Brain microvascular endothelial cell (primary cell): Measurements from ENCODE around the gene ADGRB3.
"Not testable (repeated sequence)": the region's sequence is repeated elsewhere in the genome, so short reads cannot be mapped to it uniquely, and the experiment has no call there.

Experiments used
- DNase-seq: peaks from one replicate; pipeline ENCODE4 v3.0.0-alpha.2; 2020
- H3K27ac ChIP-seq: fragments of 250-450 bp; sonication (Bioruptor Pico); 2 replicates; pipeline ENCODE4 v1.5.1; 2020; ENCODE audit warnings: mild to moderate bottlenecking, moderate library complexity
- H3K27me3 ChIP-seq: fragments of 250-450 bp; sonication (Bioruptor Pico); replicated peaks from 2 replicates; pipeline ENCODE4 v1.5.1; 2020; ENCODE audit warnings: mild to moderate bottlenecking
- H3K36me3 ChIP-seq: fragments of 250-450 bp; sonication (Bioruptor Pico); replicated peaks from 2 replicates; pipeline ENCODE4 v1.5.1; 2020; ENCODE audit warnings: mild to moderate bottlenecking
- H3K4me3 ChIP-seq: 2 replicates; pipeline ENCODE4 v1.5.1; 2011; ENCODE audit warnings: low read depth, mild to moderate bottlenecking, control low read depth, low read length, moderate library complexity
- in situ Hi-C: cut with HindIII; loops from 2 replicates; pipeline ENCODE4 v1.10.0; 2017; ENCODE audit warnings: low sequenced_read_pairs, low pct_ligation_motif_present
- TF ChIP-seq, protein P1 (sequence below): IDR thresholded peaks from 2 replicates; pipeline ENCODE4 v1.5.1; 2011; ENCODE audit warnings: low read depth, mild to moderate bottlenecking, moderate library complexity, low read length, control low read depth, inconsistent platforms; ENCODE audit errors: missing control alignments

The ADGRB3 gene

DNA sequence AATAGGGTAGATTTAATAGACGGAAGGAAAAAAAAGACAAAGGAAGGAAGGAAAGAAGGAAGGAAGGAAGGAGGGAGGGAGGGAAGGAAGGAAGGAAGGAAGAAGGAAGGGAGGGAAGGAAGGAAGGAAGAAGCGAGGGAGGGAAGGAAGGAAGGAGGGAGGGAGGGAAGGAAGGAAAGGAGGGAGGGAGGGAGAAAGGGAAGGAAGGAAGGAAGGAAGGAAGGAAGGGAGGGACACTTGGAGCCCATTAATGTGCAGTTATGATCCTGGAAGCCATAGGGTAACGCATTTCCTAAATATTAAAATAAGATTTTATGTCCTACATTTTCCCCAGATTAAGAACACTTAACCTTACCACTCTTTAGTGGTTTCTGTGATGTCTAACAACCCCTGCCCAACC lies 465.7 kb downstream of the ADGRB3 start:
- no peaks in the 10 kb centered on the region for H3K36me3 ChIP-seq
- DNase-seq, result no peak
- no peak overlapping the region for H3K4me3 ChIP-seq
- in situ Hi-C loops, result no loop called here
- no peaks in the 10 kb centered on the region for H3K27me3 ChIP-seq
- no peak overlapping the region for H3K27ac ChIP-seq
- TF ChIP-seq, protein P1, sequence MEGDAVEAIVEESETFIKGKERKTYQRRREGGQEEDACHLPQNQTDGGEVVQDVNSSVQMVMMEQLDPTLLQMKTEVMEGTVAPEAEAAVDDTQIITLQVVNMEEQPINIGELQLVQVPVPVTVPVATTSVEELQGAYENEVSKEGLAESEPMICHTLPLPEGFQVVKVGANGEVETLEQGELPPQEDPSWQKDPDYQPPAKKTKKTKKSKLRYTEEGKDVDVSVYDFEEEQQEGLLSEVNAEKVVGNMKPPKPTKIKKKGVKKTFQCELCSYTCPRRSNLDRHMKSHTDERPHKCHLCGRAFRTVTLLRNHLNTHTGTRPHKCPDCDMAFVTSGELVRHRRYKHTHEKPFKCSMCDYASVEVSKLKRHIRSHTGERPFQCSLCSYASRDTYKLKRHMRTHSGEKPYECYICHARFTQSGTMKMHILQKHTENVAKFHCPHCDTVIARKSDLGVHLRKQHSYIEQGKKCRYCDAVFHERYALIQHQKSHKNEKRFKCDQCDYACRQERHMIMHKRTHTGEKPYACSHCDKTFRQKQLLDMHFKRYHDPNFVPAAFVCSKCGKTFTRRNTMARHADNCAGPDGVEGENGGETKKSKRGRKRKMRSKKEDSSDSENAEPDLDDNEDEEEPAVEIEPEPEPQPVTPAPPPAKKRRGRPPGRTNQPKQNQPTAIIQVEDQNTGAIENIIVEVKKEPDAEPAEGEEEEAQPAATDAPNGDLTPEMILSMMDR, result no peak

DNA sequence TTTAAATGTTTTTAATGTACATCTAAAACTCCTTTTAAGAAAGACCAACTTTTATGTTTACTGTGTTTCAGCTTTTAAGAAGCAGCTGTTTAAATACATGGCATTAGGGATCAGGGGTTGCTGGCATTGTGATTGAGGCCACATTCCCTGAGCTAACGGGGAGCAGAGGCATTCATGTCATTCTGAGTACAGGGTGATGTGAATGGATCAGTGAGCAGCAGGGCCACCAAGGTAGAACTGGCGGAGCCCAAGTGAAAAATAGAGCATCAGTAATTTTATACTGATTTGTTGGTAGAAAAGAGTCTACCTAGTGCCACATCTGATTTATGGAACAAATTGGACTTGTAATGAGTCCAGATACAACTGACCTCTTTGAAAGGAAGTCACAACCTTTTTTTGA lies 467.3 kb downstream of the ADGRB3 start:
- in situ Hi-C loops, result no loop called here
- H3K27me3 ChIP-seq, result no peaks in the 10 kb centered on the region
- H3K27ac ChIP-seq, result no peak overlapping the region
- H3K36me3 ChIP-seq, result no peaks in the 10 kb centered on the region
- no peak overlapping the region for H3K4me3 ChIP-seq
- TF ChIP-seq, protein P1, result no peak
- DNase-seq, result no peak

DNA sequence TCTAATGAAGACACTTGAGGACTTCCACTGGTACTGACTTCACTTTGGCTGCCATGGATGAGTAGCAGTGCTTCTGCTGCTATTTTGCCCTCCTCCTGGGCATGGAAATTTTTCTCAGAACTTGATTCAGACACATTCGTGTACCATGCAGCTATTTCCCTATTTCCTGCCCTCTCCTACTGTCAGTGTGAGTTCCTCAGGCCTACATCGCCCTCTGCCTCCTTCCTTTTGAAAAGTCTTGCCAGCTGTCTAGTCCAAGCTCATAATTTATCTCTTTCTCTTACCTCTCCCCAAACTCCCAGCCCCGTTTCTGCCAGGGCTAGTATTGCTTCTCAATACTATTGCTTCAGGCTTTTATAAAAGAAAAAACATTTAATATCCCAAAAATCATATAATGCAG lies 470.2 kb downstream of the ADGRB3 start:
- in situ Hi-C loops, result no loop called here

DNA sequence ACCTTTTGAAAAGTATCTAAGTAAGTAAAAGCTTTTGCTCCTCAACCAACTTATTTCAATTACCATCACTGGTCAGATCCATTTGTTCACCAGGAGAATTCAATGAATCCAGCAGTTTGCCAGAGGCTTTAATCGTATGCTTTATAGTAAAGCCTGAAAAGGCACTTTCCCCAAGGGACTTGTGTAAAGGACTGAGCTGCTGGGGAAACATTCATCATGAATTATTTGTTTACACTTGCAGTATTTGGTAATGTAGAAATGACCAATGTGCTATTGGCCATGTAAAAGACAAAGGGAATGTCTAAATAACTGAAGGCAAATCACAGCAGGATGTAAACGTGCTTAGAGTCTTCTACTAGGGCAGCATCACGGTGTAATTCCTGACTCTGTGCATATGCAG lies 471.4 kb downstream of the ADGRB3 start:
- in situ Hi-C loops, result no loop called here
- Histone ChIP-seq H3K36me3 (no peaks in the 10 kb centered on the region), H3K27me3 (no peaks in the 10 kb centered on the region), H3K27ac (no peak overlapping the region), H3K4me3 (no peak overlapping the region)
- no peak for DNase-seq
- TF ChIP-seq, protein P1, result no peak

More for the DNA sequence above, 470.2 kb downstream of the ADGRB3 start:
- peak; percentile 11 for DNase-seq
- Histone ChIP-seq H3K27ac (no peak overlapping the region), H3K36me3 (no peaks in the 10 kb centered on the region), H3K27me3 (no peaks in the 10 kb centered on the region), H3K4me3 (no peak overlapping the region)
- TF ChIP-seq, protein P1, result peak; percentile 51

DNA sequence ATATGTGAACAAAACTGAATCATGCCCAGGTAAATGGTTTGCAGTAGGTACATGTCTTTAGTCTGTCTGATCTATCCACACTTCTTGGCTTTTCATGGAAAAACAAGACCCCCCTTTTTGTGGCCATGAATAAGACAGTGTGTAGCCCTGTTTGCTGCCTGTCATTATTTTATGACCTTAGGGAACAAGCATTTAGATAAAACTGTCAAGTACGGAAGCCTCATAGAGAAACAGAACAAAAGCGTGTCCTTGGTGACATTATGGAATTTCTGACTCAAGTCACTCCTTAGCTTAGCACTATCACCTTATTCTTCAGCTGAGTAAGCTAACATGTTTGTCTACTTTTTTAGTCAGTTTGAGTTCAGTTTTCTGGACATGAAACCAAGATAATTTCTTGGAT lies 476.2 kb downstream of the ADGRB3 start:
- Histone ChIP-seq H3K36me3 (no peaks in the 10 kb centered on the region), H3K27me3 (no peaks in the 10 kb centered on the region), H3K4me3 (no peak overlapping the region), H3K27ac (no peak overlapping the region)
- DNase-seq, result no peak
- TF ChIP-seq, protein P1, result no peak
- in situ Hi-C loops, result no loop called here

DNA sequence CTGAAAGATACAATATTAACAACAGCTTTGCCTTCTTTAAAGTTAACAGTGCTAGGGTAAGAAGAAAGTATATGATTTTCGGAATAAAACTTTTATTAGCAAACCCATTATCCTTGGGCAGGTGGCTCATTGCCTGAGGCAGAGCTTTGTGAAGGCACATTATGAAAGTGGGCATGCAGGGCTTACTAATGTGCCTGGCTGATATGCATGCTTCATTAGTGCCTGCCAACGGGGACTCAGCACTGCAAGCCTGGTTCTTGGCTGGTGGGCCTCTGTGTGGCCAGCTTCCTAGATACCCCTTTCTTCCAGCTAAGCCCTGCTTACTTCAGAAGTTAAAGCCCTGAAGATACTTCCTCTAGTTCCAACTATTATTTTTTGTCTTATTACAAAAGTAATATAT lies 481.6 kb downstream of the ADGRB3 start:
- DNase-seq, result no peak
- Histone ChIP-seq H3K4me3 (no peak overlapping the region), H3K27me3 (no peaks in the 10 kb centered on the region), H3K36me3 (no peaks in the 10 kb centered on the region), H3K27ac (no peak overlapping the region)
- in situ Hi-C loops, result no loop called here
- TF ChIP-seq, protein P1, result no peak

DNA sequence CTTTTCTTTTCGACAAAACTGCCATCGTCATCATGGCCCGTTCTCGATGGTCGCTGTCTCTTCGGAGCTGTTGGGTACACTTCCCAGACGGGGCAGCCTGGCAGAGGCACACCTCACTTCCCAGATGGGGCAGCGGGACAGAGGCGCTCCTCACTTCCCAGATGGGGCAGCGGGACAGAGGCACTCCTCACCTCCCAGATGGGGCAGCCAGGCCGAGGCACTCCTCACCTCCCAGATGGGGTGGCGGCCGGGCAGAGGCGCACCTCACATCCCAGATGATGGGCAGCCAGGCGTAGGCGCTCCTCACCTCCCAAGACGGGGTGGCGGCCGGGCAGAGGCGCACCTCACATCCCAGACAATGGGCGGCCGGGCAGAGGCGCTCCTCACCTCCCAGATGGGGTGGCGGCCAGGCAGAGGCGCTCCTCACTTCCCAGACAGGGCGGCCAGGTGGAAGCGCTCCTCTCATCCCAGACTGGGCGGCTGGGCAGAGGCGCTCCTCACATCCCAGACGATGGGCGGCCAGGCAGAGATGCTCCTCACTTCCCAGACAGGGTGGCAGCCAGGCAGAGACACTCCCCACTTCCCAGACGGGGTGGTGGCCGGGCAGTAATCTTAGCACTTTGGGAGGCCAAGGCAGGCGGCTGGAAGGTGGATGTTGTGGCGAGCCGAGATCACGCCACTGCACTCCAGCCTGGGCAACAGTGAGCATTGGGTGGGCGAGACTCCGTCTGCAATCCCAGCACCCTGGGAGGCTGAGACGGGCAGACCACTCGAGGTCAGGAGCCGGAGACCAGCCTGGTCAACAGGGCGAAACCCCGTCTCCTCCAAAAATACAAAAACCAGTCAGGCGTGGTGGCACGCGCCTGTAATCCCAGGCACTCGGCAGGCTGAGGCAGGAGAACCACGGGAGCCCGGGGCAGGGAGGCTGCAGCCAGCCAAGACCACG lies 486.7 kb downstream of the ADGRB3 start:
- DNase-seq, H3K4me3 ChIP-seq, H3K27ac ChIP-seq, H3K27me3 ChIP-seq, in situ Hi-C loops, H3K36me3 ChIP-seq: not testable (repeated sequence)
